ENCODE data around the gene TLE3. TPM values are rescaled to one million over a fixed set of nuclear protein-coding genes. Genes with fewer than 3 reads are reported as not detected.

The TLE3 gene
- total and polyA plus RNA-seq, 2 experiments from 2014 or later: 21.2 to 45.9 TPM

- no peak for DNase-seq (ENCODE audit: low spot score)
- H3K9me2 ChIP-seq (replicated peaks; ENCODE audit: insufficient read depth): no peaks in the 10 kb centered on the region
- no peak overlapping the region for H3K4me2 ChIP-seq
- no peaks in the 10 kb centered on the region for H3K79me2 ChIP-seq
- H3K4me3 ChIP-seq: no peak overlapping the region
- no peaks in the 10 kb centered on the region for H3K9me3 ChIP-seq (ENCODE audit: low read depth)
- H4K20me1 ChIP-seq (ENCODE audit: insufficient read depth, poor library complexity, severe bottlenecking): no peaks in the 10 kb centered on the region
- H2AFZ ChIP-seq: no peak overlapping the region
- TF ChIP-seq CTCF (IDR thresholded peaks at IDR 0.05; ENCODE audit: poor library complexity) (no peak), EZH2 (IDR thresholded peaks at IDR 0.05; ENCODE audit: borderline replicate concordance) (no peak), EZH2phosphoT487 (IDR thresholded peaks at IDR 0.05; ENCODE audit: low read depth, severe bottlenecking, unreplicated experiment) (no peak)
- H3K27me3 ChIP-seq: no peaks in the 10 kb centered on the region
- H3K27ac ChIP-seq: no peak overlapping the region
- H3K36me3 ChIP-seq (replicated peaks; ENCODE audit: insufficient read depth, low read depth): no peaks in the 10 kb centered on the region
- H3K4me1 ChIP-seq (ENCODE audit: insufficient read depth): peaks cover 4% of the 10 kb centered on the region
Observed at GRCh38 chr15:70146162-70146561, 48.4 kb upstream of the TLE3 start.

GRCh38 chr15:70145261-70145660 lies 47.5 kb upstream of the TLE3 start:
- Histone ChIP-seq H2AFZ (no peak overlapping the region), H3K36me3 (replicated peaks; ENCODE audit: insufficient read depth, low read depth) (no peaks in the 10 kb centered on the region), H3K79me2 (no peaks in the 10 kb centered on the region), H3K27me3 (no peaks in the 10 kb centered on the region), H3K4me3 (no peak overlapping the region), H3K4me1 (ENCODE audit: insufficient read depth) (peaks cover 5% of the 10 kb centered on the region), H4K20me1 (ENCODE audit: insufficient read depth, poor library complexity, severe bottlenecking) (no peaks in the 10 kb centered on the region), H3K27ac (no peak overlapping the region), H3K4me2 (no peak overlapping the region), H3K9me2 (replicated peaks; ENCODE audit: insufficient read depth) (no peaks in the 10 kb centered on the region), H3K9me3 (ENCODE audit: low read depth) (no peaks in the 10 kb centered on the region)
- 76% methylated on average over 5 of the region's 5 CpGs for WGBS (ENCODE audit: low lambda C conversion rate, missing lambda C conversion rate)
- DNase-seq (ENCODE audit: low spot score): no peak
- no peak for TF ChIP-seq EZH2 (IDR thresholded peaks at IDR 0.05; ENCODE audit: borderline replicate concordance)
- no peak for TF ChIP-seq CTCF (IDR thresholded peaks at IDR 0.05; ENCODE audit: poor library complexity)
- no peak for TF ChIP-seq EZH2phosphoT487 (IDR thresholded peaks at IDR 0.05; ENCODE audit: low read depth, severe bottlenecking, unreplicated experiment)

- H3K36me3 ChIP-seq (replicated peaks; ENCODE audit: insufficient read depth, low read depth): no peaks in the 10 kb centered on the region
- H3K9me2 ChIP-seq (replicated peaks; ENCODE audit: insufficient read depth): no peaks in the 10 kb centered on the region
- 55% methylated on average over 24 of the region's 24 CpGs for WGBS (ENCODE audit: low lambda C conversion rate, missing lambda C conversion rate)
- H3K79me2 ChIP-seq: no peaks in the 10 kb centered on the region
- no peaks in the 10 kb centered on the region for H4K20me1 ChIP-seq (ENCODE audit: insufficient read depth, poor library complexity, severe bottlenecking)
- H3K4me2 ChIP-seq: no peak overlapping the region
- TF ChIP-seq EZH2 (IDR thresholded peaks at IDR 0.05; ENCODE audit: borderline replicate concordance) (no peak), CTCF (IDR thresholded peaks at IDR 0.05; ENCODE audit: poor library complexity) (no peak), EZH2phosphoT487 (IDR thresholded peaks at IDR 0.05; ENCODE audit: low read depth, severe bottlenecking, unreplicated experiment) (no peak)
- peaks cover 11% of the 10 kb centered on the region for H3K4me1 ChIP-seq (ENCODE audit: insufficient read depth)
- no peak for DNase-seq (ENCODE audit: low spot score)
- no peak overlapping the region for H2AFZ ChIP-seq
- no peak overlapping the region for H3K27ac ChIP-seq
- H3K27me3 ChIP-seq: no peaks in the 10 kb centered on the region
- H3K9me3 ChIP-seq (ENCODE audit: low read depth): no peaks in the 10 kb centered on the region
- no peak overlapping the region for H3K4me3 ChIP-seq
Observed at GRCh38 chr15:70142322-70143191, 44.8 kb upstream of the TLE3 start.

All from hepatocyte (in vitro differentiated cells).